NB4 (cell line): ENCODE results near the gene BBX.

Experiments used
- DNase-seq: peaks from one replicate; pipeline ENCODE4 v3.0.0; 2010; ENCODE audit warnings: low read depth
- H3K4me3 ChIP-seq: one replicate; pipeline ENCODE4 v1.5.1; 2011; ENCODE audit warnings: mild to moderate bottlenecking, low read depth, low read length, moderate library complexity
- MAX ChIP-seq: IDR thresholded peaks from 2 replicates; pipeline ENCODE4 v1.6.1; 2011; ENCODE audit warnings: low read depth, low read length
- MYC ChIP-seq: IDR thresholded peaks from 2 replicates; pipeline ENCODE4 v1.6.1; 2011; ENCODE audit warnings: low read depth, low read length
- POLR2A ChIP-seq: IDR thresholded peaks from 2 replicates; pipeline ENCODE4 v1.6.1; 2011; ENCODE audit warnings: mild to moderate bottlenecking; ENCODE audit not compliant: insufficient read length; ENCODE audit errors: extremely low read depth
- TF ChIP-seq, protein P1 (sequence below): IDR thresholded peaks from one replicate; pipeline ENCODE4 v1.5.1; 2012; ENCODE audit warnings: low read depth, low read length

The BBX gene

GRCh38 chr3:107753976-107754375 lies 231.2 kb downstream of the BBX start:
- DNase-seq: no peak
- H3K4me3 ChIP-seq: no peak overlapping the region
- TF ChIP-seq MYC (no peak), MAX (no peak), POLR2A (no peak)
- TF ChIP-seq, protein P1, sequence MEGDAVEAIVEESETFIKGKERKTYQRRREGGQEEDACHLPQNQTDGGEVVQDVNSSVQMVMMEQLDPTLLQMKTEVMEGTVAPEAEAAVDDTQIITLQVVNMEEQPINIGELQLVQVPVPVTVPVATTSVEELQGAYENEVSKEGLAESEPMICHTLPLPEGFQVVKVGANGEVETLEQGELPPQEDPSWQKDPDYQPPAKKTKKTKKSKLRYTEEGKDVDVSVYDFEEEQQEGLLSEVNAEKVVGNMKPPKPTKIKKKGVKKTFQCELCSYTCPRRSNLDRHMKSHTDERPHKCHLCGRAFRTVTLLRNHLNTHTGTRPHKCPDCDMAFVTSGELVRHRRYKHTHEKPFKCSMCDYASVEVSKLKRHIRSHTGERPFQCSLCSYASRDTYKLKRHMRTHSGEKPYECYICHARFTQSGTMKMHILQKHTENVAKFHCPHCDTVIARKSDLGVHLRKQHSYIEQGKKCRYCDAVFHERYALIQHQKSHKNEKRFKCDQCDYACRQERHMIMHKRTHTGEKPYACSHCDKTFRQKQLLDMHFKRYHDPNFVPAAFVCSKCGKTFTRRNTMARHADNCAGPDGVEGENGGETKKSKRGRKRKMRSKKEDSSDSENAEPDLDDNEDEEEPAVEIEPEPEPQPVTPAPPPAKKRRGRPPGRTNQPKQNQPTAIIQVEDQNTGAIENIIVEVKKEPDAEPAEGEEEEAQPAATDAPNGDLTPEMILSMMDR: no peak

DNA sequence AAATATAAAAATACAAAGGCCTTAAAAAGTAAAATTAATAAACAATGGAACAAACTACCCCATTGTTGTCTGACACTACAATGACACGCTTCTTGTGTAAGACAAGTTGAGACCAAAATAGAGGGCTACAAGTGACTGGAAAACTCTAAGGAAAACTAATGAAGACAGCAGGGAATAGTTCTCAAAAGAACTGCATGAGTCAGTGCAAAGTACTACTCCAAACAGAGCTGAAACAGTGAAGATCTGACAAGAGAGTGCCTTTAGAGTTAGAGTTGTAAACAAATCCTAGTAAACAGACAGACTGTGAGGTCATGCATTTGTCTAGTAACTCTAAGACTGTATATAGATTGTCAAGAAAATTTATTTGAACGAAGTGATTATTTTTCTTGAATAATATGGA lies 233.9 kb downstream of the BBX start:
- DNase-seq: no peak
- TF ChIP-seq MAX (no peak), POLR2A (no peak), MYC (no peak)
- TF ChIP-seq, protein P1: no peak
- H3K4me3 ChIP-seq: no peak overlapping the region

DNA sequence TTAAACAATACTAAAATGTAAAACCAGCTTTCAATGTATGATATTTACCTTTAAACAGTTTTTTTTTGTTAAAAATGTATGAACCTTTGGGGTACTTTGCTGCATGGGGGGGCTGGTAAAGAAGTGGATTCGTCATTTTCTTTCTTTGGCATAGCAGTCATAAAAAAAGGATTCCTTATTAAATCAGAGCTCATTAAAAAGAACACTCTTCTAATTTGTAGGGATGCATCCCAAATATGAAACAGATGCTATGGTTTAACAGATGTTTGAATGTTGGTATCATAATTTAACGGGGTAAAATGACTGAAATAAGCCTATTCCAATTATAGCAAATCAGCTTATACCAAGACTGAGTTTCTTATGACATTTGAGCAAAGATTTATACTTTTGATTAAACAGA lies 234.4 kb downstream of the BBX start:
- H3K4me3 ChIP-seq: no peak overlapping the region
- DNase-seq: no peak
- TF ChIP-seq MYC (no peak), MAX (no peak), POLR2A (no peak)
- TF ChIP-seq, protein P1: no peak

- no peak overlapping the region for H3K4me3 ChIP-seq
- DNase-seq: no peak
- no peak for TF ChIP-seq MYC
- TF ChIP-seq, protein P1: no peak
- TF ChIP-seq POLR2A: no peak
- TF ChIP-seq MAX: no peak
Observed at GRCh38 chr3:107760144-107760543, 237.4 kb downstream of the BBX start.

DNA sequence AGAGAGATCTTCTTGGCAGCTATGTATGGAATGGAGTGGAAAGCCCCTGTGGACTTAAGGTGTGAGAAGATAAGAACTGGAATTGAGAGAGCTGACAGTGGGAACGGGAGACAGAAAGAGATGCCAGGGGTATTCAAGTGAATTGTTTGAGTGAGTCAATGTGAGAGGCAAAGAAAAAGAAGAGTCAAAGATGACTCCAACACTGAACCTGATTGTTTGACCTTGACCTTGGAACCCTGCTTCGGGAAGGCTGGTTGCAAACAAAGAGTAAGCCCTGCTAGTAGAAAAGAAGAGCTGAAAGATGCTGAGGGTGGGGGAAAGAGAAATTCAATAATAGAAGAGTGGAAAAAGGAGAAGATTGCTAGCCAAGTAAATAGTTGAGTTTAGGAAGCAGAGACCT lies 238.6 kb downstream of the BBX start:
- DNase-seq: no peak
- no peak for TF ChIP-seq MYC
- no peak for TF ChIP-seq POLR2A
- TF ChIP-seq MAX: no peak
- TF ChIP-seq, protein P1: no peak
- no peak overlapping the region for H3K4me3 ChIP-seq

- TF ChIP-seq, protein P1: no peak
- TF ChIP-seq MYC: no peak
- no peak for TF ChIP-seq POLR2A
- TF ChIP-seq MAX: no peak
- no peak overlapping the region for H3K4me3 ChIP-seq
- DNase-seq: no peak
Observed at GRCh38 chr3:107765524-107765923, 242.8 kb downstream of the BBX start.
